Fibroblast of lung (primary cell): ENCODE measurements around the gene PMCH.

ENCODE experiments used
- EZH2 ChIP-seq: IDR thresholded peaks from 2 replicates; pipeline ENCODE4 v1.5.1; 2012; ENCODE audit warnings: low read length, control low read depth, mild to moderate bottlenecking; ENCODE audit errors: missing control alignments
- TF ChIP-seq, protein P1 (sequence below), 2 donors: IDR thresholded peaks in 1 of 2; conservative IDR thresholded peaks in 1 of 2; 1 replicate in 1 of 2; 2 replicates in 1 of 2; pipeline ENCODE4 v1.5.1; 2011 to 2012; ENCODE audit warnings: low read length in 2 of 2, control low read depth in 1 of 2, inconsistent platforms in 1 of 2, low read depth in 1 of 2, mild to moderate bottlenecking in 1 of 2

GRCh38 chr12:102174117-102174516 is 23.5 kb downstream of the PMCH start:
- TF ChIP-seq, protein P1, sequence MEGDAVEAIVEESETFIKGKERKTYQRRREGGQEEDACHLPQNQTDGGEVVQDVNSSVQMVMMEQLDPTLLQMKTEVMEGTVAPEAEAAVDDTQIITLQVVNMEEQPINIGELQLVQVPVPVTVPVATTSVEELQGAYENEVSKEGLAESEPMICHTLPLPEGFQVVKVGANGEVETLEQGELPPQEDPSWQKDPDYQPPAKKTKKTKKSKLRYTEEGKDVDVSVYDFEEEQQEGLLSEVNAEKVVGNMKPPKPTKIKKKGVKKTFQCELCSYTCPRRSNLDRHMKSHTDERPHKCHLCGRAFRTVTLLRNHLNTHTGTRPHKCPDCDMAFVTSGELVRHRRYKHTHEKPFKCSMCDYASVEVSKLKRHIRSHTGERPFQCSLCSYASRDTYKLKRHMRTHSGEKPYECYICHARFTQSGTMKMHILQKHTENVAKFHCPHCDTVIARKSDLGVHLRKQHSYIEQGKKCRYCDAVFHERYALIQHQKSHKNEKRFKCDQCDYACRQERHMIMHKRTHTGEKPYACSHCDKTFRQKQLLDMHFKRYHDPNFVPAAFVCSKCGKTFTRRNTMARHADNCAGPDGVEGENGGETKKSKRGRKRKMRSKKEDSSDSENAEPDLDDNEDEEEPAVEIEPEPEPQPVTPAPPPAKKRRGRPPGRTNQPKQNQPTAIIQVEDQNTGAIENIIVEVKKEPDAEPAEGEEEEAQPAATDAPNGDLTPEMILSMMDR (conservative IDR thresholded peaks at IDR 0.05 in 1 of 2, IDR thresholded peaks at IDR 0.05 in 1 of 2; ENCODE audit: low read depth in 1 of 2, low read length in 2 of 2): no peak
- no peak for TF ChIP-seq EZH2
